PC-3 (cell line): ENCODE results near the gene GABRG3. TPM values are rescaled to one million over a fixed set of nuclear protein-coding genes. Genes with fewer than 3 reads are reported as not detected.

Experiments
- ATAC-seq: fragments of 200-7000 bp; cut with Tn5 transposase; 2 replicates; pipeline ENCODE4 v1.9.1; 2020; ENCODE audit warnings: mild to moderate bottlenecking, moderate library complexity
- BruUV-seq: library from RNA; stranded (reverse); fragments of 400-500 nt; replicated peaks from 2 replicates; lab custom pipeline; 2021; lab: Mats Ljungman, UMichigan
- CTCF ChIA-PET: fragments of 300-600 bp; sonication (Branson Sonifier 250); formaldehyde crosslinking; loops from one replicate; lab custom pipeline; 2022; ENCODE audit warnings: antibody characterized with exemption; lab: Charles Lee
- POLR2A ChIA-PET: fragments of 300-600 bp; sonication (Branson Sonifier 250); formaldehyde crosslinking; loops from one replicate; lab custom pipeline; 2022; ENCODE audit warnings: antibody characterized with exemption; ENCODE audit not compliant: unreplicated experiment; lab: Charles Lee
- DNase-seq: peaks from one replicate; pipeline ENCODE4 v3.0.0-alpha.2; 2015
- H2AFZ ChIP-seq: fragments of 300-600 bp; sonication (generic); 2 replicates; pipeline ENCODE4 v1.6.0; 2016; ENCODE audit warnings: antibody characterized with exemption, low read length
- H3F3A ChIP-seq: fragments of 300-600 bp; sonication (generic); one replicate; pipeline ENCODE4 v1.6.0; 2017; ENCODE audit warnings: antibody characterized with exemption, low read length, control low read depth, mild to moderate bottlenecking; ENCODE audit not compliant: unreplicated experiment
- H3K27ac ChIP-seq: fragments of 300-600 bp; sonication (generic); 2 replicates; pipeline ENCODE4 v1.5.1; 2016; ENCODE audit warnings: mild to moderate bottlenecking, low read length
- H3K27me3 ChIP-seq: fragments of 300-600 bp; sonication (generic); 2 replicates; pipeline ENCODE4 v1.6.1; 2016; ENCODE audit warnings: low read length, mixed read lengths
- H3K36me3 ChIP-seq: fragments of 300-600 bp; sonication (generic); 2 replicates; pipeline ENCODE4 v1.6.1; 2016; ENCODE audit warnings: low read depth, mixed run types, low read length, mixed read lengths
- H3K4me1 ChIP-seq: fragments of 300-600 bp; sonication (generic); 2 replicates; pipeline ENCODE4 v1.5.1; 2016; ENCODE audit warnings: low read length; ENCODE audit not compliant: insufficient read depth
- H3K4me2 ChIP-seq: fragments of 300-600 bp; sonication (generic); 2 replicates; pipeline ENCODE4 v1.6.0; 2016; ENCODE audit warnings: low read length
- H3K4me3 ChIP-seq: fragments of 300-600 bp; sonication (generic); 2 replicates; pipeline ENCODE4 v1.5.1; 2016; ENCODE audit warnings: mild to moderate bottlenecking, low read length, mixed read lengths
- H3K79me2 ChIP-seq: fragments of 300-600 bp; sonication (generic); 2 replicates; pipeline ENCODE4 v1.6.1; 2017; ENCODE audit warnings: low read length, mixed read lengths
- H3K9ac ChIP-seq: fragments of 300-600 bp; sonication (generic); 2 replicates; pipeline ENCODE4 v1.6.0; 2016; ENCODE audit warnings: mild to moderate bottlenecking, low read length
- H3K9me2 ChIP-seq: fragments of 300-600 bp; sonication (generic); replicated peaks from 2 replicates; pipeline ENCODE4 v1.6.1; 2016; ENCODE audit warnings: mixed run types, low read length, mixed read lengths
- H3K9me3 ChIP-seq: fragments of 300-600 bp; sonication (generic); 2 replicates; pipeline ENCODE4 v1.6.1; 2016; ENCODE audit warnings: low read length, mixed read lengths
- H4K20me1 ChIP-seq: fragments of 300-600 bp; sonication (generic); 2 replicates; pipeline ENCODE4 v1.6.1; 2016; ENCODE audit warnings: low read length, mixed read lengths
- CTCF ChIP-seq: fragments of 300-600 bp; sonication (generic); conservative IDR thresholded peaks from 2 replicates; pipeline ENCODE4 v1.5.1; 2017; ENCODE audit warnings: antibody characterized with exemption, low read depth, mild to moderate bottlenecking, low read length
- EZH2 ChIP-seq: fragments of 300-600 bp; sonication (generic); IDR thresholded peaks from one replicate; pipeline ENCODE4 v1.6.1; 2017; ENCODE audit warnings: antibody characterized with exemption, mild to moderate bottlenecking, low read length; ENCODE audit not compliant: unreplicated experiment
- EZH2phosphoT487 ChIP-seq: fragments of 300-600 bp; sonication (generic); IDR thresholded peaks from 2 replicates; pipeline ENCODE4 v1.6.1; 2018; ENCODE audit warnings: mild to moderate bottlenecking, antibody characterized with exemption, low read length, borderline replicate concordance
- intact Hi-C: fragments of 100-400 bp; cut with micrococcal nuclease; formaldehyde crosslinking; loops from 2 replicates; pipeline ENCODE4 v1.9.0; 2023
- total RNA-seq: library from RNA; depleted of rRNA; stranded (reverse); fragments of >200 nt; gene quantifications from 2 replicates; pipeline ENCODE4 v1.2.3, GENCODE V29; 2014

GABRG3 gene
- total RNA-seq, 1 experiment from 2014 or later, result 0.11 TPM

DNA sequence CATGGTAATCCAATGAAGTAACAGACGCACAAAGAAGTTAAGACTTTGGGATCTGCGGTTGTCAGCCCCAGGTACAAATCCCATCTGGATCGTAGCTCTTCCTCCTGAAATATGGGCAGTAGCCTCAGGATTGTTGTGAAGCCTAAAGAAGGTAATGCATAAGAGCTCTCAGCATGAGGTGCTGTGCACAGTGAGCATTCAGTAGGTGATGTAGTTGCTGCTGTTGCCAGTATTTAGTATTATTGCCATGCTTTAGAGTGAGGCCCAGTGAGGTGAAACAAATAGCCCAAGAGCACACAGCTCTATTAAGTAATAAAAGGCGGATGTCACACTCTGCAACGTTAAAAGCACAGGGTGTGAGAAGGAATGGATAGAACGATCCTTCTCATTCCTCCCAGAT is 225.7 kb downstream of the GABRG3 start:
- POLR2A ChIA-PET, result no interaction called here
- BruUV-seq, result no TSS peak
- TF ChIP-seq EZH2, result no peak
- no peak for TF ChIP-seq CTCF
- TF ChIP-seq EZH2phosphoT487, result no peak
- no peaks in the 10 kb centered on the region for H3K27me3 ChIP-seq
- H2AFZ ChIP-seq, result no peak overlapping the region
- no peaks in the 10 kb centered on the region for H3K9me2 ChIP-seq
- intact Hi-C loops, result no loop called here
- no peaks in the 10 kb centered on the region for H3K79me2 ChIP-seq
- no peaks in the 10 kb centered on the region for H3F3A ChIP-seq
- no peaks in the 10 kb centered on the region for H3K36me3 ChIP-seq
- DNase-seq (no peak), ATAC-seq (no peak)
- H3K9ac ChIP-seq, result no peak overlapping the region
- H3K27ac ChIP-seq, result no peak overlapping the region
- CTCF ChIA-PET, result no interaction called here
- no peak overlapping the region for H3K4me3 ChIP-seq
- no peaks in the 10 kb centered on the region for H3K4me1 ChIP-seq
- no peak overlapping the region for H3K4me2 ChIP-seq
- peaks cover 3% of the 10 kb centered on the region; the same call in 1 of the 2 replicates for H3K9me3 ChIP-seq
- no peaks in the 10 kb centered on the region for H4K20me1 ChIP-seq

DNA sequence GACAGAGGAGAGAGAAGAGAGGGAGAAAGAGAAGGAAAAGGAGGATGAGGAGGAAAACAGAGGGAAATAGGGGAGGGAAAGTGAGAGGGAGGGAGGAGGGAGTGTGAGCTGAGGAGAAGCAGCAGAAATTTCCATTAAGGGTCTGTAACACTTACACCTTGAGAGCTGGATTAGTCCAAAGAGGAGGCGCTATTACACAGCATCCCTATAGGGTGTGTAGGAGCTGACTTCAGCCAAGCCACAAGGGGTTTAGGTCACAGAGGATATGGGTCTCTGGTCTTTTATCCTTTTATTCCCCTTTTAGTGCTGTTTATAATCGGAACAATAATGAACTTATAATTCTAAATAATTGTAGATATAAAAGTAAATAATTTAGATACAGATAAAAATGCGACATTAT is 230.4 kb downstream of the GABRG3 start:
- Histone ChIP-seq H3K27ac (no peak overlapping the region), H3K9me2 (no peaks in the 10 kb centered on the region), H3K27me3 (no peaks in the 10 kb centered on the region), H3K4me2 (no peak overlapping the region), H2AFZ (no peak overlapping the region), H3K9me3 (peaks cover 11% of the 10 kb centered on the region; the same call in 1 of the 2 replicates), H3F3A (no peaks in the 10 kb centered on the region), H3K4me1 (no peaks in the 10 kb centered on the region), H3K36me3 (no peaks in the 10 kb centered on the region), H3K9ac (no peak overlapping the region), H4K20me1 (no peaks in the 10 kb centered on the region), H3K4me3 (no peak overlapping the region), H3K79me2 (no peaks in the 10 kb centered on the region)
- ATAC-seq (no peak), DNase-seq (no peak)
- BruUV-seq, result no TSS peak
- TF ChIP-seq CTCF (no peak), EZH2phosphoT487 (no peak), EZH2 (no peak)
- POLR2A ChIA-PET, result no interaction called here
- intact Hi-C loops, result no loop called here
- CTCF ChIA-PET, result no interaction called here

GRCh38 chr15:27210176-27210575 is 239.2 kb downstream of the GABRG3 start:
- POLR2A ChIA-PET, result no interaction called here
- no TSS peak for BruUV-seq

More at GRCh38 chr15:27210176-27210575, 239.2 kb downstream of the GABRG3 start:
- intact Hi-C loops, result no loop called here
- no peaks in the 10 kb centered on the region for H3K9me2 ChIP-seq
- H3K4me2 ChIP-seq, result no peak overlapping the region
- H3K9me3 ChIP-seq, result 0 out of 2 replicates have a peak, but pooled peaks cover 5% of the 10 kb centered on the region
- no peak overlapping the region for H3K4me3 ChIP-seq
- H4K20me1 ChIP-seq, result no peaks in the 10 kb centered on the region
- no peaks in the 10 kb centered on the region for H3F3A ChIP-seq
- H3K4me1 ChIP-seq, result no peaks in the 10 kb centered on the region
- no peak for DNase-seq
- no peak overlapping the region for H3K27ac ChIP-seq
- H3K79me2 ChIP-seq, result no peaks in the 10 kb centered on the region
- no peaks in the 10 kb centered on the region for H3K27me3 ChIP-seq
- H3K9ac ChIP-seq, result no peak overlapping the region
- TF ChIP-seq EZH2phosphoT487 (no peak), EZH2 (no peak), CTCF (no peak)
- no peak for ATAC-seq
- CTCF ChIA-PET, result no interaction called here
- H3K36me3 ChIP-seq, result no peaks in the 10 kb centered on the region
- H2AFZ ChIP-seq, result no peak overlapping the region
